Retinal pigment epithelial cell (primary cell): ENCODE data around the gene PHF2.
A peak's percentile ranks its signal among the peaks of the same experiment; 100 is the strongest.

Source experiments
- DNase-seq: peaks from one replicate; pipeline ENCODE4 v3.0.0-alpha.2; 2010; ENCODE audit warnings: low read depth
- H3K4me3 ChIP-seq: 2 replicates; pipeline ENCODE4 v1.5.1; 2011; ENCODE audit warnings: mild to moderate bottlenecking, low read length, control low read depth, moderate library complexity
- TF ChIP-seq, protein P1 (sequence below): conservative IDR thresholded peaks from 2 replicates; pipeline ENCODE4 v1.5.1; 2011; ENCODE audit warnings: low read depth, low read length, control low read depth, inconsistent platforms

PHF2 gene

DNA sequence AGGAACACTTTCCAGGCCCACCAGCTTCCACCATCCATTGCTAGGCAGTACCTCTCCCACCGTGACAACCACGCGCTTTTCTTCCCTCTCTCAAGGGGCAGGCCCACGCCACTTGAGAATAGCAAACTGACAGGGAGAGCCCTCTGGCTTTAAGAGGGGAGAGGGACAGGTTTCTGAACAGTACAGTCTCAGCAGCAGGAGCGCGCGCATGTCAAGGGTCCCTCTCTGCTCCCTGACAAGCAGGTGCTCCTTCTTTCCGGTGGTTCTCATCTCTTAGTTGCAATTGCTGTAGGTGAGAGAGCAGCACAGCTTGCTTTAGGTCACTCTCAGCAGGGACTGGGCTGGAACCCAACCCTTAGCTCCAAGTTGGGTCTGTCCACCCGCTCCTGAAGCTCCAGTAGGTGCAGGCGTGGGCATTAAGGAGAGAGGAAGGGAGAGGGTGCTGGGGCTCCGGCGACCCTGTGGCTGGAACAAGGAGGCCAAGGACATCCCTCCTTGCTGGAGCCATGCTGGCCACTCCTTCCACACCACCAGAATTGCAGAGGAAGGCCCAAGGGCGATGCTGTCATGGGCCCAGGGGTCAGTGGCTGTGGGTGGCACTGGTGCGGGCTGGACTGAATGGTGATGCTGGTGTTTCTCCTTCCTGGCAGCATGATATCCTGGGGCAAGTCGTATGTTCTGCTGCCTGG lies 9.0 kb upstream of the PHF2 start:
- TF ChIP-seq, protein P1, sequence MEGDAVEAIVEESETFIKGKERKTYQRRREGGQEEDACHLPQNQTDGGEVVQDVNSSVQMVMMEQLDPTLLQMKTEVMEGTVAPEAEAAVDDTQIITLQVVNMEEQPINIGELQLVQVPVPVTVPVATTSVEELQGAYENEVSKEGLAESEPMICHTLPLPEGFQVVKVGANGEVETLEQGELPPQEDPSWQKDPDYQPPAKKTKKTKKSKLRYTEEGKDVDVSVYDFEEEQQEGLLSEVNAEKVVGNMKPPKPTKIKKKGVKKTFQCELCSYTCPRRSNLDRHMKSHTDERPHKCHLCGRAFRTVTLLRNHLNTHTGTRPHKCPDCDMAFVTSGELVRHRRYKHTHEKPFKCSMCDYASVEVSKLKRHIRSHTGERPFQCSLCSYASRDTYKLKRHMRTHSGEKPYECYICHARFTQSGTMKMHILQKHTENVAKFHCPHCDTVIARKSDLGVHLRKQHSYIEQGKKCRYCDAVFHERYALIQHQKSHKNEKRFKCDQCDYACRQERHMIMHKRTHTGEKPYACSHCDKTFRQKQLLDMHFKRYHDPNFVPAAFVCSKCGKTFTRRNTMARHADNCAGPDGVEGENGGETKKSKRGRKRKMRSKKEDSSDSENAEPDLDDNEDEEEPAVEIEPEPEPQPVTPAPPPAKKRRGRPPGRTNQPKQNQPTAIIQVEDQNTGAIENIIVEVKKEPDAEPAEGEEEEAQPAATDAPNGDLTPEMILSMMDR: no peak
- peak overlapping the region; percentile 65 for H3K4me3 ChIP-seq
- no peak for DNase-seq

DNA sequence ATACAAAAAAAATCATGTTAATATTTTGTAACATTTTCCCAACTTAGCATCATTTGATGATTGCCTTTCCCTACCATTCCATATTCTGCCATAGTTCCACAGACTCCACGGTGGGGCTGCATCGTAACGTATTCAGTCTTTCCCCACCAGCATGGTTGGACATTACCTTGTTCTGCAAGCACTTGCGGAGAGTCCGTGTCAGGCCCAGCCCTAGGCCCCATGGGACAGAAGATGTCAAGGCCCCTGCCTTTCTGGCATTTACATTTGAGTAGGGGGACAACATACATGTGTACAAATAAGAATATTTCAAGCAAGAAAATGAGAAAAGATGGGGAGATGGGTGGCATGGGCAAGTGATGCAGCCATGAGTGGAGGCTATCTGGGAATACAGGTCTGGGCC lies 8.2 kb upstream of the PHF2 start:
- H3K4me3 ChIP-seq: no peak overlapping the region
- TF ChIP-seq, protein P1: no peak
- no peak for DNase-seq

DNA sequence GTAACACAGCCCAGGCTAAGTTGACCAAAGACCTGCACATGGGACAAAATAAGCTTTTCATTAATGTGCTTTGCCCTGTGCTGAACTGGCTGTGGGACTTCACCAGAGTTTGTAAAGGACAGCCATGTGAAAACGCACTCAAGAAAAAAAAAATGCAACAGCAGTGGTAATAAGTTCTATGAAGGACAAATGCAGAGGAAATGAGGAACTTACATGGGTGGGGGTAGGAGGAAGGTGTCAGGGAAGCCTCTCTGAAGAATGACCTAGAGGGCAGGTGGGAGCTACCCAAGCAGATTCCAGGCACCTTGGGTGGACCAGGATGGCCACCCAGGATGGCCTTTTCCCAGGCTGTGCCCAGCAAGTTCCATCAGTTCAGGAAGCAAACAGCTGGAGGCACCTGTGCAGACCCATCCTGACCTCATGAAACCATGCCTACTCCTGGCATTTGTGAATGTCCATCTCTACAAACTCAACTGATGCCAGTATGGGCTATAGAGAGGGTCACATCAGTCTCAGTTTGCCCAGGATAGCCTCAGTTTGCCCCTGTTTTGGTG lies 6.7 kb upstream of the PHF2 start:
- DNase-seq: no peak

DNA sequence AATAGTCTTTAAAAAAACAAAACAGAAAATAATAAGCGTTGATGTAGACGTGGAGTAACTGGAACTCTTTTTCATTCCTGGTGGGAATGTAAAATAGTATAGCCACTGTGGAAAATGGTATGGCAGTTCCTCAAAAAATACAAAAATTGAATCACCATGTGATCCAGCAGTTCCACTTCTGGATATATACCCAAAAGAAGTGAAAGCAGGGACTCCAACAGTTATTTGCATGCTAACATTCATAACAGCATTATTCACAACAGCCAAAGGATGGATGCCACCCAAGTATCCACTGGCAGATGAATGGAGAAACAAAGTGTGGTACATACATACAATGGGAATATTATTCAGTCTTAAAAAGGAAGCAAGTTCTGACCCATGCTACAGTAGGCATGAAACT lies 4.2 kb upstream of the PHF2 start:
- TF ChIP-seq, protein P1: no peak
- DNase-seq: no peak
- no peak overlapping the region for H3K4me3 ChIP-seq

More for the DNA sequence above, 6.7 kb upstream of the PHF2 start:
- no peak overlapping the region for H3K4me3 ChIP-seq
- TF ChIP-seq, protein P1: no peak

DNA sequence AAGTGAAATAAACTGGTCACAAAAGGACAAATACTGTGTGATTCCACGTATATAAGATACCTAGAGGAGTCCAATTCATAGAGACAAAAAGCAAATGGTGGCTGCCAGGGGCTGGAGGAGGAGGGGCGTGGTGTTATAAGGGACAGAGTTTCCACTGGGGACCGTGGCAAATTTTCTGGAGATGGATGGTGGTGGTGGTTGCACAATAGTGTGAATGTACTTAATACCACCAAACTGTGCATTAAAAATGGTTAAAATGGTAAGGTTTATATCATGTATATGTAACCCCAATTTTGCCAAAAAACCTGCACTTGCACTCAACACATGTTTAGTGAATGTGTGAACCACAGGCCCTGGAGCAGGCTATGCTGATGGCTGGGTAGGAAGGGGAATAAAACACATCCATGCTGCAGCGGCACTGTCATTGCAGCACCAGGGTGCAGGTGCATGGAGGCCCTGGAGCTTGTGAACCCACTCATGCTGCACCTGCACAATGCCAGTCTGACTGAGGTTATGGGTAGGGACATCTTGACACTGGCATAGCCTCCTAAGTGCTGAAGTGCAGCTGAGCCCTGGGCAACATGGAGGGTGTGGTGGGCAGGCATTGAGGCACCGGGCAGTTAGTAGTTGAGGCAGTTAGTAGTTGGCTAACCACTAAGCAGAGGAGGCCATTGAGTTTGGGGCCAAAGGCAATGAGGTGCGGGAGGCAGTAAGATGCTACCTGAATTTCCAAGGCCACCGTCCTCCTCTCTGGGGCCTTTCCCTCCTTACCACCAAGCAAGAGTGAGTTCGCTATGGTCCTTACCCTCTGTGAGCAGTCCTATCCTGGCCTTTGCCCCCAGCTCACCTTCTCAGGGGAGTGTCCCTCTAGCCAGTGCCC lies 3.5 kb upstream of the PHF2 start:
- TF ChIP-seq, protein P1: no peak
- no peak for DNase-seq
- no peak overlapping the region for H3K4me3 ChIP-seq

DNA sequence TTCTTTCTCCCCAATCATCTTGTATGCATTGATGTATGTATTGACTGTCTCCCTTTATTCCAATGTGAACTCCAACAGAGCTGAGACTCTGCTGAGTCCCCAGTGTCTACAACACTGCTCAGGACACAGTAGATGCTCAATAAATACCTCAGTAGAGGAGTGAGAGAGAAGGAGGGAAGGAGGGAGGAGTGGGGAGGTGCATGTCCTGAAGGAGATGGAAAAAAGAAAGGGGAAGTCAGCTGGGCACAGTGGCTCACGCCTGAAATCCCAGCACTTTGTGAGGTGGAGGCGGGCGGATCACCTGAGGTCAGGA lies 2.9 kb upstream of the PHF2 start:
- H3K4me3 ChIP-seq: no peak overlapping the region
- TF ChIP-seq, protein P1: no peak
- DNase-seq: no peak
